Measurements from ENCODE around the gene GTF2A2.

The GTF2A2 gene

DNA sequence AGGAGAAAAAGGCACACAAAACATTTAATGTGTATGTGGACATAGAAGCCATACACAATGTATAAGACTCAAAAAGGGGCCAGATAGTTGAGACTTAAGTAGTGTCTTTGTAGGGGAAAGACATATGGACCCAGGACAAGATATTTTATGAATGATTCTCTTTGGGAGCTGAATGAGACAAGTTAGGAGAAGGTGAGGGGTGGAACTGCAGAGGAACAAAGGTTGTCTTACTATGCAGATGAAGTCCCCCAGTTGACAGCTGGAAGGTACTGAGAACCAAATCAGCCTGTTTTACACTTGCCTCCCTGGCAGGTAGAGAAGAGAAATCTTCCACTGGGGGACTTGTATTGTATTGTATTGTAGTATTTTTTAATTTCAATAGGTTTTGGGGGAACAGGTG lies 60.7 kb downstream of the GTF2A2 start:
- no peak for DNase-seq

DNA sequence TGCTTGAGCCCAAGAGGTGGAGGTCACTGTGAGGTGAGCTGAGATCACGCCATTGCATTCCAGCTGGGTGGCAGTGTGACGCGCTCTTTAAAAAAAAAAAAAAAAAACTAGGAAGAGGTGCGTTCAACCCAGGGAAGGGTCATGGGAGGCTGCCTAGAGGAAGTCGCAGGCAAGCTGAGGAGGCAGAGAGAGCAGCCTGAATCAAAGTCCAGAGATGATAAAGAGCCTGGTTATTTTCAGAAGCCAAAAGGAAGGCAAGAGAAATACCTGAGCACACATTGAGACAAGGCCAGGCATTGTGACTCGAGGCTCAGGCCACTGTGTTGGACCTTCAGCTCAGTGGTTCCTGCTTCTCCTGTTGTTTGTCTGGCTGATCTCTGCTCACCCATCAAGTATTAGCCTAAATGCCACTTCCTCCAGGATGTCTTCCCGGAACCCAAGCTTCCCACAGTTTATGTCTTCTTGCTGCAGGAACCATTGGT lies 61.8 kb downstream of the GTF2A2 start:
- no peak for DNase-seq

DNA sequence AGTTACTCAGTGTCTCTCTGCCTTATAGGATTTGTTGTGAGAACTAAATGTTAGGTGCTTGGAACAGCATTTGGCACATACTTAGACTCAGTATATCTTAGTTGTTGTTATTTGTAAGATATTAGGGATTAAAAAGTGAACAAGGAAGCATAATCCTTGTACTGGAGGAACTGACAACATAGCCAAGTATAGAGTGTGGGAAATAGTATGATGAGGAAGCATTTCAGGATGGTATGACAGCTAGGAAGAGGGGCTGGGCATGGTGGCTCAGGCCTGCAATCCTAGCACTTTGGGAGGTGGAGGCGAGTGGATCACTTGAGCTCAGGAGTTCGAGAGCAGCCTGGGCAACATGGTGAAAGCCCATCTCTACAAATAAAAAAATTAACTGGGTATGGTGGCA lies 62.3 kb downstream of the GTF2A2 start:
- DNase-seq = no peak

DNA sequence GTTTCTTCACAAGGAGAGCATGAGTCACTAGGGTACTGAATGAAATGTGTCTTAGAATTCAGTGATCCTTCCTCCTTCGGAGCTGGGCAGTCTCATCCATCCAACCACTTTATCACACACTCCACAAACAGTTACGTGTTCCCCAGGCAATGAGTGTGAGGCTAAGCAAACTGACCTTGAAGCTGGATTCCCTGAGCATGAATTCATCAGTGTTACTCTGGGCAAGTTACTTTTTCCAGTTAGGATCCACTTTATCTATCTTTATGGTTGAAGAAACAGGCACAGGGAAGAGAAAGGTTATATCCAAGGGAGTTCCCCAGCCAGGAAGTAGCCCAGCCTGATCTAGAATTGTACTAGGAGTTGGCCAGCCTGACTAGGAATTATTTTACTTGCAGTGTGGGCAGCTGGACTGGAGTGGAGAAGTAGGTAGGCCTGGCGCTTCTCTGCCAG lies 62.8 kb downstream of the GTF2A2 start:
- DNase-seq = peak; percentile 57

DNA sequence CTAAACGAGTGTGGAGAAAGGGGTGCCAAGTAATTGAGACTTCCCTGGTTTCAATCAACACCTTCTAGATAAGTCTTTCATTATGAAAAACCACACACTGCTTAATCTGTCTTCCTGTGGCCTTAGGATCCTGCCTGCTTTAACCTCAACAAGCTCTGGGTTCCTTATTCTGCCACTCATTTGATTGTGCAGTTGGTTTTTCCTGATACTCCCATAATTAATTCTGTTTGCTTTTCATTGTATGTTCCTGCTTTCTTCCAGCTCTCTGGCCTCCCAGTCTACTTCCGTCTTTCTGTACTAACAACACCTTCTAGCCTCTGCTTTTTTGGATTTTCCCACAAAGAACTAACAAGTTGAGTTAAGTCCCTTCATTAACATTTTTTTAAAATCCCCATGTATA lies 66.0 kb downstream of the GTF2A2 start:
- no peak for DNase-seq

DNA sequence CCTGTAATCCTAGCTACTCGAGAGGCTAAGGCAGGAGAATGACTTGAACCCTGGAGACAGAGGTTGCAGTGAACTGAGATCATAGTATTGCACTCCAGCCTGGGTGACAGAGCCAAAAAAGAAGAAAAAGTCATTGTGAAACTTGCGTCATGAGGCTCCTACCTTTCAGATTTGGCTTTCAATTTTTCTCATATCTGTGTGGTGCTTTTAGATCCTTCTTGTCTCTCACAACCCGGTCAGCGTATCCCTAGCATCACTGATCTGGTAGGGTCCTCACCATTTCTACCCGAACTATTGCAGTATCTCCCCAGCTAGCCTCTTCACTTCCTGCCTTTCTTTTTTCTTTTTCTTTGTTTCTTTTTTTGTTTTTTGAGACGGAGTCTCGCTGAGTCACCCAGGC lies 67.3 kb downstream of the GTF2A2 start:
- no peak for DNase-seq

Measured in islet precursor cell (in vitro differentiated cells).